M059J (cell line): ENCODE measurements around the gene AKAP5. TPM values are rescaled to one million over a fixed set of nuclear protein-coding genes. Genes with fewer than 3 reads are reported as not detected.

Source experiments
- total RNA-seq: library from RNA; depleted of rRNA; stranded (reverse); fragments of >200 nt; shearing (Covaris generic); gene quantifications from 2 replicates; pipeline ENCODE4 v1.2.3, GENCODE V29; 2014; rRNA removed

AKAP5 gene
- total RNA-seq, 1 experiment from 2014 or later, result 3.9 TPM

Other genes starting within 250 kb of the AKAP5 start
- not detected in 2 replicates for gene ESR2, start 171.1 kb upstream of the AKAP5 start, total RNA-seq
- 21.5 and 47.2 TPM in 2 replicates for gene MTHFD1, start 77.1 kb upstream of the AKAP5 start, total RNA-seq
- 5.5 and 6.3 TPM in 2 replicates for gene ZBTB25, start 38.3 kb downstream of the AKAP5 start, total RNA-seq
- 44.1 and 51.4 TPM in 2 replicates for gene ZBTB1, start 39.3 kb downstream of the AKAP5 start, total RNA-seq
- 1.2 and 2.6 TPM in 2 replicates for gene HSPA2, start 75.2 kb downstream of the AKAP5 start, total RNA-seq
- 0.10 and 0.89 TPM in 2 replicates for gene PPP1R36, start 84.5 kb downstream of the AKAP5 start, total RNA-seq
- 6.8 and 13.8 TPM in 2 replicates for gene PLEKHG3, start 238.9 kb downstream of the AKAP5 start, total RNA-seq